ENCODE measurements around the gene CCL1. TPM values are rescaled to one million over a fixed set of nuclear protein-coding genes. Genes with fewer than 3 reads are reported as not detected.

Gene CCL1
- total and polyA plus RNA-seq, 2 experiments from 2014 or later, result not detected

GRCh38 chr17:34386697-34387550, 23.9 kb upstream of the CCL1 start:
- Histone ChIP-seq H3K27ac (no peak overlapping the region), H4K20me1 (ENCODE audit: insufficient read depth) (no peaks in the 10 kb centered on the region), H2AFZ (no peak overlapping the region), H3K9ac (no peak overlapping the region), H3K4me2 (ENCODE audit: unreplicated experiment) (no peak overlapping the region), H3K36me3 (ENCODE audit: low read depth) (no peaks in the 10 kb centered on the region), H3K9me3 (ENCODE audit: low read depth) (no peaks in the 10 kb centered on the region), H3K4me1 (ENCODE audit: insufficient read depth) (no peaks in the 10 kb centered on the region), H3K79me2 (ENCODE audit: insufficient read depth) (no peaks in the 10 kb centered on the region), H3K4me3 (no peak overlapping the region), H3K27me3 (replicated peaks; ENCODE audit: insufficient read depth) (peaks cover 4% of the 10 kb centered on the region; the same call in 1 of the 2 replicates), H3F3A (ENCODE audit: insufficient read depth) (no peaks in the 10 kb centered on the region), H3K9me2 (ENCODE audit: insufficient read depth) (no peaks in the 10 kb centered on the region)
- 67 to 71% methylated on average over 5 of the region's 5 CpGs for WGBS, 2 experiments (ENCODE audit: low coverage in 1 of 2, low lambda C conversion rate in 2 of 2, missing lambda C conversion rate in 2 of 2)
- no peak for TF ChIP-seq EZH2 (IDR thresholded peaks at IDR 0.05; ENCODE audit: insufficient read depth, poor library complexity, severe bottlenecking)
- TF ChIP-seq EZH2phosphoT487 (IDR thresholded peaks at IDR 0.05; ENCODE audit: insufficient read depth, low read depth), result no peak
- in situ Hi-C loops (cut with MboI), result no loop called here
- DNase-seq, result peak; percentile 12

DNA sequence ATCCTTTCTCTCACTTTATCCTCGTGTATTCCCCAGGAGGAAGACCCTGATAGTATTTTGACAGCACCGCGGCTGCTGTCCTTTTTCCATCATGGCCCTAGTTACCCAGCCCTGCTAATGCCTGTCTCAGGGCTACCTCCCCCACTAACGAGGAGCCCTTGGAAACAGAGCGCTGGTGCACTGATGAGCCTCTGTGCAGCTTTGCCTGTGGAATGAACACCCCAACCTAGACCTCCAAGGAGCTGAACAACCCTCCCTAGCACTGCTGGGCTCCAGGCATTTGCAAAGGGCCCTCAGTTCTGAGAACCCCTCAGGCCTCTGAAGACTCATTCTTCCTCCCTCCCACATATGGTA, 23.3 kb upstream of the CCL1 start:
- no peak for TF ChIP-seq EZH2phosphoT487 (IDR thresholded peaks at IDR 0.05; ENCODE audit: insufficient read depth, low read depth)
- no peak for TF ChIP-seq EZH2 (IDR thresholded peaks at IDR 0.05; ENCODE audit: insufficient read depth, poor library complexity, severe bottlenecking)
- Histone ChIP-seq H3K36me3 (ENCODE audit: low read depth) (no peaks in the 10 kb centered on the region), H4K20me1 (ENCODE audit: insufficient read depth) (no peaks in the 10 kb centered on the region), H3K9me3 (ENCODE audit: low read depth) (no peaks in the 10 kb centered on the region), H3K4me2 (ENCODE audit: unreplicated experiment) (no peak overlapping the region), H3K79me2 (ENCODE audit: insufficient read depth) (no peaks in the 10 kb centered on the region), H3K9ac (no peak overlapping the region), H3K27me3 (replicated peaks; ENCODE audit: insufficient read depth) (peaks cover 4% of the 10 kb centered on the region; the same call in 1 of the 2 replicates), H3K4me1 (ENCODE audit: insufficient read depth) (no peaks in the 10 kb centered on the region), H3K9me2 (ENCODE audit: insufficient read depth) (no peaks in the 10 kb centered on the region), H3F3A (ENCODE audit: insufficient read depth) (no peaks in the 10 kb centered on the region), H3K27ac (no peak overlapping the region), H2AFZ (no peak overlapping the region), H3K4me3 (no peak overlapping the region)
- no peak for DNase-seq
- in situ Hi-C loops (cut with MboI), result no loop called here
- 62 to 63% methylated on average over 5 of the region's 5 CpGs for WGBS, 2 experiments (ENCODE audit: low coverage in 1 of 2, low lambda C conversion rate in 2 of 2, missing lambda C conversion rate in 2 of 2)

DNA sequence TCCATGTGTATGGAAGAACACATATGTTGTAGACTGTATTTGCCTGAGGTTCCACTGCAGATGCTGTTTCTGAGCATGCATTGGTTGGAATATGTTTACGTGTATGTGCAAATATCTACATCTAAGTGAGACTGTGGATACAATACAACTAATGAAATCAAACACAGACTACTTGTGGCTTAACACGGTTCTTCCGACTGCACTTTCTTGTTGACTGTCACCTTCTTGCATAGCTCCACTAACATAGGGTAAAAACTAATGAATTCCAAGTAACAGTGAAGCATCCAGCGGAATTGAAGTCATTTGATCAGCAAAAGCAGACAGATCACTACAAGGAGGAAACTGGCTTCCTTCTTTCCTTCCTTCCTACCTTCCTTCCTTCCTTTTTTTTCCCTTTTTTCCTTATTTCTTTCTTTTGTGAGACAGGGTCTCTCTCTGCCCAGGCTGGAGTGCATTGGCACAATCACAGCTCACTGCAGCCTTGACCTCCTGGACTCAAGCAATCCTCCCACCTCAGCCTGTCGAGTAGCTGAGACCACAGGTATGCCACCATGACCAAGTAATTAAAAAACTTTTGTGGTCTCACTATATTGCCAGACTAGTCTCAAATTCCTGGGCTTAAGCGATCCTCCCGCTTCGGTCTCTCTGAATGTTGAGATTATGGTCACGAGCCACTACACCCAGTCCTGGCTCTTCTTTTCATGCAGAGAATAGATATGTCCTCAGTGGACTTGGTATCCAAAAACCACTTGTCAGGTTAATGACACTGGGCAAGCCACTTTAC, 22.0 kb upstream of the CCL1 start:
- no peaks in the 10 kb centered on the region for H3K4me1 ChIP-seq (ENCODE audit: insufficient read depth)
- 52 to 58% methylated on average over 9 of the region's 9 CpGs for WGBS, 2 experiments (ENCODE audit: low coverage in 1 of 2, low lambda C conversion rate in 2 of 2, missing lambda C conversion rate in 2 of 2)
- H3K4me3 ChIP-seq, result no peak overlapping the region
- H3K9ac ChIP-seq, result no peak overlapping the region
- H3K27me3 ChIP-seq (replicated peaks; ENCODE audit: insufficient read depth), result peaks cover 4% of the 10 kb centered on the region; the same call in 1 of the 2 replicates
- no peaks in the 10 kb centered on the region for H3F3A ChIP-seq (ENCODE audit: insufficient read depth)
- no peak overlapping the region for H2AFZ ChIP-seq
- H3K79me2 ChIP-seq (ENCODE audit: insufficient read depth), result no peaks in the 10 kb centered on the region
- no peaks in the 10 kb centered on the region for H3K9me3 ChIP-seq (ENCODE audit: low read depth)
- no peaks in the 10 kb centered on the region for H3K9me2 ChIP-seq (ENCODE audit: insufficient read depth)
- DNase-seq, result no peak
- TF ChIP-seq EZH2phosphoT487 (IDR thresholded peaks at IDR 0.05; ENCODE audit: insufficient read depth, low read depth) (no peak), EZH2 (IDR thresholded peaks at IDR 0.05; ENCODE audit: insufficient read depth, poor library complexity, severe bottlenecking) (no peak)
- no peak overlapping the region for H3K27ac ChIP-seq
- no peaks in the 10 kb centered on the region for H3K36me3 ChIP-seq (ENCODE audit: low read depth)
- in situ Hi-C loops (cut with MboI), result no loop called here
- H3K4me2 ChIP-seq (ENCODE audit: unreplicated experiment), result no peak overlapping the region
- H4K20me1 ChIP-seq (ENCODE audit: insufficient read depth), result no peaks in the 10 kb centered on the region

DNA sequence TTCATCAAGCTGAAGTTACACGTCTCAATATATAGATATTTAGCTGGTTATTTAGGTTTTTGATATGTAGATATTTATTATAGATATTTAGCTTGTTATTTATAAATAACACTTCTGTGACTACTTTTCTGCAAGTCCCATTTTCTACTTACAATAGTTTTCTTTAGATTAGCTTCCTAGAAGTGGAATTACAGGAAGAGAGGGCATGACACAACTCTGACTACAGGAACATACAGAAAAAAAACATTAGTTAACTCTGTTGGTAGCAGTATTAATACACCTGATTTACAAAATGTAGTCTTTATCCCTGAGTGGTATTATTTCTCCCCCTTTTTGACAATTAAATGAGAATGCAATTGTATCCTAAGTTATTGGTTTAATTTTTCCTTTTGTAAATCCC, 21.2 kb upstream of the CCL1 start:
- H4K20me1 ChIP-seq (ENCODE audit: insufficient read depth), result no peaks in the 10 kb centered on the region
- H3F3A ChIP-seq (ENCODE audit: insufficient read depth), result no peaks in the 10 kb centered on the region
- H3K27me3 ChIP-seq (replicated peaks; ENCODE audit: insufficient read depth), result peaks cover 4% of the 10 kb centered on the region; the same call in 1 of the 2 replicates
- H3K4me2 ChIP-seq (ENCODE audit: unreplicated experiment), result no peak overlapping the region
- DNase-seq, result no peak
- H2AFZ ChIP-seq, result no peak overlapping the region
- no peaks in the 10 kb centered on the region for H3K4me1 ChIP-seq (ENCODE audit: insufficient read depth)
- H3K9me3 ChIP-seq (ENCODE audit: low read depth), result no peaks in the 10 kb centered on the region
- no peak overlapping the region for H3K9ac ChIP-seq
- no peaks in the 10 kb centered on the region for H3K79me2 ChIP-seq (ENCODE audit: insufficient read depth)
- no peak overlapping the region for H3K27ac ChIP-seq
- TF ChIP-seq EZH2phosphoT487 (IDR thresholded peaks at IDR 0.05; ENCODE audit: insufficient read depth, low read depth) (no peak), EZH2 (IDR thresholded peaks at IDR 0.05; ENCODE audit: insufficient read depth, poor library complexity, severe bottlenecking) (no peak)
- H3K4me3 ChIP-seq, result no peak overlapping the region
- WGBS, 2 experiments (ENCODE audit: low coverage in 1 of 2, low lambda C conversion rate in 2 of 2, missing lambda C conversion rate in 2 of 2), result 28 to 32% methylated on average over 1 of the region's 1 CpG
- H3K36me3 ChIP-seq (ENCODE audit: low read depth), result no peaks in the 10 kb centered on the region
- H3K9me2 ChIP-seq (ENCODE audit: insufficient read depth), result no peaks in the 10 kb centered on the region
- in situ Hi-C loops (cut with MboI), result no loop called here

All from GM23248 (cell line).